Liver (tissue), 9 donors: ENCODE results near the gene POLN. TPM values are rescaled to one million over a fixed set of nuclear protein-coding genes. Genes with fewer than 3 reads are reported as not detected.

Experiments used
- DNase-seq: peaks from one replicate; pipeline ENCODE4 v3.0.0-alpha.2; 2017; ENCODE audit warnings: low spot score
- H3K27ac ChIP-seq, 2 donors: one replicate each; pipeline ENCODE4 v1.7.0; 2013; ENCODE audit warnings: inconsistent platforms in 2 of 2, low read length in 2 of 2, control low read depth in 1 of 2, low read depth in 1 of 2, mild to moderate bottlenecking in 1 of 2
- H3K27me3 ChIP-seq, 4 donors: one replicate each; pipeline versions ENCODE4 v1.6.1 to v1.7.0; 2013; ENCODE audit warnings: low read length in 3 of 4, inconsistent platforms in 1 of 4, mild to moderate bottlenecking in 1 of 4, moderate library complexity in 1 of 4; ENCODE audit not compliant: control insufficient read depth in 4 of 4, insufficient read depth in 4 of 4
- H3K36me3 ChIP-seq, 4 donors: one replicate each; pipeline versions ENCODE4 v1.6.1 to v1.7.0; 2013; ENCODE audit warnings: low read length in 3 of 4, mild to moderate bottlenecking in 3 of 4, low read depth in 1 of 4, moderate library complexity in 1 of 4; ENCODE audit not compliant: control insufficient read depth in 4 of 4, insufficient read depth in 3 of 4
- H3K4me1 ChIP-seq, 4 donors: one replicate each; pipeline versions ENCODE4 v1.6.1 to v1.7.0; 2013; ENCODE audit warnings: low read length in 3 of 4, mild to moderate bottlenecking in 3 of 4, moderate library complexity in 1 of 4; ENCODE audit not compliant: control insufficient read depth in 4 of 4, insufficient read depth in 4 of 4
- H3K4me3 ChIP-seq, 3 donors: one replicate each; pipeline versions ENCODE4 v1.6.1 to v1.7.0; 2013; ENCODE audit warnings: low read length in 3 of 3, control low read depth in 1 of 3, low read depth in 1 of 3, mild to moderate bottlenecking in 1 of 3
- H3K9ac ChIP-seq, 2 donors: one replicate each; pipeline ENCODE4 v1.7.0; 2013; ENCODE audit warnings: low read length in 2 of 2, mild to moderate bottlenecking in 2 of 2, moderate library complexity in 2 of 2, control low read depth in 1 of 2, low read depth in 1 of 2
- H3K9me3 ChIP-seq, 4 donors: one replicate each; pipeline versions ENCODE4 v1.6.1 to v1.7.0; 2013; ENCODE audit warnings: low read length in 3 of 4; ENCODE audit not compliant: control insufficient read depth in 4 of 4
- CTCF ChIP-seq: fragments of 150-350 bp; IDR thresholded peaks from 2 replicates; pipeline ENCODE4 v1.5.1; 2017; ENCODE audit warnings: improper control_type of control experiment, low read depth, low read length; ENCODE audit not compliant: missing input control
- EGR1 ChIP-seq, 2 donors: IDR thresholded peaks; 2 replicates each; pipeline ENCODE4 v1.6.1; 2016 to 2018; ENCODE audit warnings: antibody characterized with exemption in 2 of 2, low read depth in 2 of 2
- FOXA1 ChIP-seq: IDR thresholded peaks from 2 replicates; pipeline ENCODE4 v1.6.1; 2016; ENCODE audit warnings: antibody characterized with exemption
- FOXA2 ChIP-seq: IDR thresholded peaks from 2 replicates; pipeline ENCODE4 v1.6.1; 2016; ENCODE audit warnings: antibody characterized with exemption
- GABPA ChIP-seq, 2 donors: IDR thresholded peaks in 1 of 2; conservative IDR thresholded peaks in 1 of 2; 2 replicates each; pipeline ENCODE4 v1.6.1; 2016; ENCODE audit warnings: antibody characterized with exemption in 2 of 2, mild to moderate bottlenecking in 1 of 2, moderate library complexity in 1 of 2
- HNF4A ChIP-seq, 2 donors: conservative IDR thresholded peaks; 2 replicates each; pipeline ENCODE4 v1.6.1; 2016; ENCODE audit warnings: antibody characterized with exemption in 2 of 2, mild to moderate bottlenecking in 2 of 2
- HNF4G ChIP-seq: IDR thresholded peaks from 2 replicates; pipeline ENCODE4 v1.6.1; 2016; ENCODE audit warnings: antibody characterized with exemption
- JUND ChIP-seq, 2 donors: IDR thresholded peaks; 2 replicates each; pipeline ENCODE4 v1.6.1; 2016; ENCODE audit warnings: antibody characterized with exemption in 2 of 2
- MAX ChIP-seq: IDR thresholded peaks from 2 replicates; pipeline ENCODE4 v1.6.1; 2016; ENCODE audit warnings: antibody characterized with exemption
- RXRA ChIP-seq, 2 donors: IDR thresholded peaks; 2 replicates each; pipeline ENCODE4 v1.6.1; 2017 to 2018; ENCODE audit warnings: antibody characterized with exemption in 2 of 2, mild to moderate bottlenecking in 1 of 2
- SP1 ChIP-seq: IDR thresholded peaks from 2 replicates; pipeline ENCODE4 v1.6.1; 2018; ENCODE audit warnings: antibody characterized with exemption, mild to moderate bottlenecking
- YY1 ChIP-seq: IDR thresholded peaks from 2 replicates; pipeline ENCODE4 v1.6.1; 2016; ENCODE audit warnings: antibody characterized with exemption, mild to moderate bottlenecking
- ZBTB33 ChIP-seq: IDR thresholded peaks from 2 replicates; pipeline ENCODE4 v1.6.1; 2016; ENCODE audit warnings: antibody characterized with exemption
- WGBS: extraction: QIAGEN DNeasy Blood & Tissue Kit; methylation state at CpG from one replicate; pipeline ENCODE4 v1.1.7; 2013; 5-methylcytosine and 5-hydroxymethylcytosine counted together
- polyA plus RNA-seq, 2 donors: library from polyadenylated mRNA; stranded (reverse) in 1 of 2; unstranded in 1 of 2; fragments of 200-250 nt in 1 of 2; fragments of >200 nt in 1 of 2; fragmentation: Nextera tagmentation in 1 of 2; extraction: Ambion mirVana in 1 of 2; gene quantifications; one replicate each; pipeline versions ENCODE4 v1.2.1 to v1.2.3, GENCODE V29; 2013 to 2015
- total RNA-seq, 2 donors: library from RNA; depleted of rRNA; stranded (reverse); fragments of >200 nt; gene quantifications; one replicate each; pipeline ENCODE4 v1.2.3, GENCODE V29; 2014
- donor health status: healthy.
- donor health status: healthy.
- donor health status: healthy.
- donor health status: healthy.
- donor health status: healthy.

POLN gene
- total and polyA plus RNA-seq, 4 donors = 0.44 to 2.3 (median 1.4) TPM

- Histone ChIP-seq H3K36me3 (peaks cover 7 to 34% (median 14%) of the 10 kb centered on the region in 4 donors), H3K9me3 (no peaks in the 10 kb centered on the region), H3K27me3 (no peaks in the 10 kb centered on the region), H3K4me1 (peaks cover 3 to 29% (median 9%) of the 10 kb centered on the region in 4 donors), H3K27ac (no peak overlapping the region), H3K4me3 (no peak overlapping the region), H3K9ac (no peak overlapping the region)
- TF ChIP-seq JUND (IDR thresholded peaks at IDR 0.05) (no peak), FOXA1 (no peak), RXRA (IDR thresholded peaks at IDR 0.05) (no peak), MAX (no peak)
- DNase-seq = no peak
- 91% methylated on average over 32 of the region's 32 CpGs for WGBS
Measured at GRCh38 chr4:2254665-2255500, 13.0 kb upstream of the POLN start.

GRCh38 chr4:2253160-2254084, 11.5 kb upstream of the POLN start:
- Histone ChIP-seq H3K4me3 (no peak overlapping the region), H3K9ac (no peak overlapping the region), H3K9me3 (no peaks in the 10 kb centered on the region), H3K36me3 (peaks cover 7 to 47% (median 20%) of the 10 kb centered on the region in 4 donors), H3K27me3 (no peaks in the 10 kb centered on the region), H3K27ac (no peak overlapping the region), H3K4me1 (peaks cover 3 to 18% (median 8%) of the 10 kb centered on the region in 4 donors)
- DNase-seq = no peak
- WGBS = 90% methylated on average over 32 of the region's 32 CpGs
- TF ChIP-seq YY1 (no peak), RXRA (IDR thresholded peaks at IDR 0.05) (no peak), EGR1 (IDR thresholded peaks at IDR 0.05; ENCODE audit: low read depth in 2 of 2) (no peak), HNF4A (conservative IDR thresholded peaks at IDR 0.05) (no peak), ZBTB33 (no peak), FOXA1 (no peak)

GRCh38 chr4:2252530-2253091, 10.7 kb upstream of the POLN start:
- WGBS = 92% methylated on average over 12 of the region's 12 CpGs
- Histone ChIP-seq H3K36me3 (peaks cover 7 to 48% (median 19%) of the 10 kb centered on the region in 4 donors), H3K4me3 (no peak overlapping the region), H3K4me1 (peaks cover 3 to 17% (median 6%) of the 10 kb centered on the region in 4 donors), H3K27me3 (no peaks in the 10 kb centered on the region), H3K9me3 (no peaks in the 10 kb centered on the region), H3K27ac (no peak overlapping the region), H3K9ac (no peak overlapping the region)
- no peak for TF ChIP-seq GABPA (IDR thresholded peaks at IDR 0.05 in 1 of 2, conservative IDR thresholded peaks at IDR 0.05 in 1 of 2)
- TF ChIP-seq CTCF = no peak
- TF ChIP-seq HNF4G = no peak
- TF ChIP-seq HNF4A (conservative IDR thresholded peaks at IDR 0.05) = no peak
- TF ChIP-seq FOXA2 = no peak
- TF ChIP-seq FOXA1 = no peak
- TF ChIP-seq ZBTB33 = no peak
- TF ChIP-seq SP1 = no peak
- no peak for DNase-seq
